Activated CD8-positive, alpha-beta memory T cell treated with anti-CD3 and anti-CD28 coated beads for 1 hour (primary cell): Measurements from ENCODE around the gene EHMT2.
"Not testable (repeated sequence)": the region's sequence is repeated elsewhere in the genome, so short reads cannot be mapped to it uniquely, and the experiment has no call there.

Source experiments
- DNase-seq, 2 donors: peaks; one replicate each; pipeline ENCODE4 v3.0.0-alpha.2; 2020; ENCODE audit warnings: low read depth in 1 of 2; ENCODE audit errors: extremely low read depth in 1 of 2

Gene EHMT2

DNA sequence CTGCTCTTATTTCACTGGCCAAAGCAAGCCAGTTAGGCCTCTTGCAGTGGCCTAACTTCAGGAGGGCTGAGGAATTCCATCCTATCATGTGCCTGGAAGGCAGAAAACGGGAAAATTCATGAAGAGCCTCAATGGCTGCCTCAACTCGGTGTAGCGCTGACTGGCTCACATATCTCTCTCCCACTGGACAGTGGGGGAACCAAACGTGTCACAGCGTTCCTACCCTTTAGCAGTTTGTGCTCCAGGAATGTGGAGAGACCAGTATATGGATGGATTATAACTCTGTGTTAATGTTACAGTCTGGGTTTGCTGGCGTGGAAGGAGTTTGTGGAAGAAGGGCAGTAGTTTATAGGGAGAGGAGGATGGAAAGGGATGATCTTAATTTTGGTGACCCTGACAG lies 18.3 kb upstream of the EHMT2 start:
- DNase-seq = no peak

DNA sequence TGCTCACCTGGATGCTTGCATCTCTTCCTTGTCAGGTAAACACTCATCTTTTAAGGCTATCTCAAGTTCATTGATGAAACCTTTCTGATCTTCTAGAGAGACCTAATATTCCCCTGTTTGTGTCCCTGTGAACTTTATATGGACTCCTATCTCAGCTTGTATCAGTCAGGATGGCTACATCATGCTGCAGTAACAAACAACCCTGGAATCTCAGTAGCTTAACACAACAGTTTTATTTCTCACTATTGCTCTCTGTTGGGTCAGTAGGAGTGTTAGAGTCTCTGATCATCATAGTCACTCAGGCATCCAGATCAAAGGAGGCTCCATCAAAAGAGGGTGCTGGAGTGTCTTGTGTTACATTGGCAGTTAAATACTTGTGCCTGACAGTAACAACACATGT lies 17.9 kb upstream of the EHMT2 start:
- DNase-seq = no peak

DNA sequence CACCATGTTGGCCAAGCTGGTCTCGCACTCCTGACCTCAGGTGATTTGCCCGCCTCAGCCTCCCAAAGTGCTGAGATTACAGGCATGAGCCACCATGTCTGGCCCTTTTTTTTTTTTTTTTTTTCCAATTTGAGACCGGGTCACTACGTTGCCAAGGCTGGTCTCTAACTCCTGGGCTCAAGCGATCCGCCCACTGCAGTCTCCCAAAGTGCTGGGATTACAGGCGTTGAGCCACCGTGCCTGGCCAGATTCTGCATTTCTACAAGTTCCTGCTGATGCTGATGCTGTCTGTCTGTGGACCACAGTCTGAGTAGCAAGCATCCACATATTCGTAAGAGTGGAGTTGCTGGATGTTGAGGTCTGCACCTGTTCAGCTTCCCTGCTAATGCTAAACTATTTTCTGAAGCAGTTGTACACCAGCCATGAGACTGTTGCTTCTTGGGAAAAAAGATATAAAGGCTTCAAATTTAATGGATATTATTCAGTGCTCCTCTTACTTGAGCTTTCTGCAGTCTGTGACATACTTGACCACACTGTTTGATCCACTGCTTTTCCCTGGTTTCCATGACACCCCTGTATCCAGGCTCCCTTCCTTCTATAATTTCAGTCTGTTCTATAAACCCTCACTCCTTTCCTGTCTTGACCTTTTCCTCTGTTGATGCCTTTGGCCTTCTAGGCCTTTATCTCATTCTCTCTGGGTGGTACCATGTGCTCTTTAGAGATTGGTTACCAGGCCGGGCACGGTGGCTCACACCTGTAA lies 14.5 kb upstream of the EHMT2 start:
- no peak for DNase-seq

DNA sequence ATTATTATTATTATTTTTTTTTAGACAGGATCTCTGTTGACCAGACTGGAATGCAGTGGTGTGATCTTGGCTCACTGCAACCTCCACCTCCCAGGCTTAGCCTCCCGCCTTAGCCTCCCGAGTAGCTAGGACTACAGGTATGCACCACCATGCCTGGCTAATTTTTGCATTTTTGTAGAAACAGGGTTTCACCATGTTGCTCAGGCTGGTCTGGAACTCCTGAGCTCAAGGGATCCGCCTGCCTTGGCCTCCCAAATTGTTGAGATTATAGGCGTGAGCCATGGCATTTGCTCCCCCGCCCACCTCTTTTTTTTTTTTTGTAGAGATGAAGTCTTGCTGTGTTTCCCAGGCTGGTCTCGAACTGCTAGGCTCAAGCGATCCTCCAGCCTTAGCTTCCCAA lies 11.8 kb upstream of the EHMT2 start:
- not testable (repeated sequence) for DNase-seq

DNA sequence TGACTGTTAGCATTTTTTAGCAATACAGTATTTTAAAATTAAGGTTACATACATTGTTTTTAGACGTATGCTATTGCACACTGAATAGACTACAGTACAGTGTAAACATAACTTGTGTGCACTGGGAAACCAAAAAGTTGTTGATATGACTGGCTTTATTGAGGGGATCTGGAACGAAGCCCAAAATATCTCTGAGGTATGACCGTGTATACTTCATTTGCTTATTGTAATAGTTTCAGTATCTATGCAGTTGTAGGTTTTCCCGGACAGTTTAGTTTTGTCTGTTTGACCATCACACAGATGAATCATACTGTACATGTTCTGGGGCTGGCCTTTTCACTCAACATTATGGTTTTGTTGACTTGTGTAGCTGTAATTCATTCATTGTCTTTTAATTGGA lies 11.3 kb upstream of the EHMT2 start:
- DNase-seq = no peak

DNA sequence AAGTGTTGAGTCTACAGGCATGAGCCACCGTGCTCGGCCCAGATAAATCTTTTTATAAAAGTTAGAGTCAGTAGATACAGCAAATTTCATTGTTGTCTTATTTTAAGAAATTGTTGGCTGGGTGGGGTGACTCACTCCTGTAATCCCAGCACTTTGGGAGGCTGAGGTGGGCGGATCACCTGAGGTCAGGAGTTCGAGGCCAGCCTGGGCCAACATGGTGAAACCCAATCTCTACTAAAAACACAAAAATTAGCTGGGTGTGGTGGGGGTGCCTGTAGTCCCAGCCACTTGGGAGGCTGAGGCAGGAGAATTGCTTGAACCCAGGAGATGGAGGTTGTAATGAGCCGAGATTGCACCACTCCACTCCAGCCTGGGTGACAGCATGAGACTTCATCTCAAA lies 10.8 kb upstream of the EHMT2 start:
- not testable (repeated sequence) for DNase-seq

DNA sequence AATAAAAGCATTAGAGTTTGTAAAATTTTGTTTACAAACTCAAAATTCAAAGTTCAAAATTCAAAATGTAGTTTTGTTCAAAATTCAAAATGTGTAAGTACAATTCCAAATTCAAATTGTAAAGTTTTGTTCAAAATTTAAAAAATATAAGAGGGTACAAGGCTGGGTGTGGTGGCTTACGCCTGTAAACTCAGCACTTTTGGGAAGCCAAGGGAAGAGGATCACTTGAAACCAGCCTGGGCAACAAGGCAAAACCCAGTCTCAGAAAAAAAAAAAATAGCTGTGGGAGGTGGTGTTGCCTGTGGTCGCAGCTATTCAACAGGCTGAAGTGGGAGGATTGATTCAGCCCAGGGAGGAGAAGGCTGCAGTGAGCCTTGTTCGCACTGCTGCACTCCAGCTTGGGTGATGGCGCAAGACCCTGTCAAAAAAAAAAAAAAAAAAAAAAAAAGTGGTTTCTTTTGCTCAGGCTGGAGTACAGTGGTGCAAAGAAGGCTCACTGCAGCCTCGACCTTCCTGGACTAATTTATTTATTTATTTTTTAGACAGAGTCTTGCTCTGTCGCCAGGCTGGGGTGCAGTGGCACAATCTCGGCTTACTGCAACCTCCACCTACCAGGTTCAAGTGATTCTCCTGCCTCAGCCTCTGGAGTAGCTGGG lies 9.8 kb upstream of the EHMT2 start:
- no peak for DNase-seq

DNA sequence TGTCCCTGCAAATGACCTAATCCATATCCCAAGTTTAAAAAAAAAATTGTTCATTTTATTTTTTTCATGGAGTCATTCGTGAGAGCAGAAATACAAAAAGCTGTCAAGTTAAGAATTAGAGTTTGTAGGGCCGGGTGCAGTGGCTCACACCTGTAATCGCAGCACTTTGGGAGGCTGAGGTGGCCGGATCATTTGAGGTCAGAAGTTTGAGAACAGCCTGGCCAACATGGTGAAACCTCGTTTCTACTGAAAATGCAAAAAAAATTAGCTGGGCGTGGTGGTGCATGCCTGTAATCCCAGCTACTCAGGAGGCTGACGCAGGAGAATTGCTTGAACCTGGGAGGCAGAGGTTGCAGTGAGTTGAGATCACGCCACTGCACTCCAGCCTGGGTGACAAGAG lies 9.2 kb upstream of the EHMT2 start:
- DNase-seq = not testable (repeated sequence)

DNA sequence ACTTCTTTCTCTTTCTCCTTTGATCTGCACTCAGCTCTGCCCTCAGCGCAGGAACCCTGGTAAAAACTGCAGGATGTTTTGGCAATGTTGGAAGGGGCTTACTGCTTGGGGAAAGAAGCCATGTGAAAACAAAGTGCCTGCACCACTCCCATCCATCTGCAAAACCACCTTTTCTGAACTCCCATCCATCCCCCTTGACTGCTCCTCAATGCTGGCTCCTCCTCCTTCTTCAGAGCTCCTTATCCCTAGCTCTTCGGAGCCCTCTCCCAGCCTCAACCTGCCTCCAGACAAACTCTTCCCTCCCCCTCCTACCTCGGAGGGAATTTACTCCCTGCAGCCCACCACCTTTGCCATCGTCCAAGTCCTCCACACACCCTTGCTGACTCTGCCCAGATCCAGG lies 8.6 kb upstream of the EHMT2 start:
- no peak for DNase-seq

DNA sequence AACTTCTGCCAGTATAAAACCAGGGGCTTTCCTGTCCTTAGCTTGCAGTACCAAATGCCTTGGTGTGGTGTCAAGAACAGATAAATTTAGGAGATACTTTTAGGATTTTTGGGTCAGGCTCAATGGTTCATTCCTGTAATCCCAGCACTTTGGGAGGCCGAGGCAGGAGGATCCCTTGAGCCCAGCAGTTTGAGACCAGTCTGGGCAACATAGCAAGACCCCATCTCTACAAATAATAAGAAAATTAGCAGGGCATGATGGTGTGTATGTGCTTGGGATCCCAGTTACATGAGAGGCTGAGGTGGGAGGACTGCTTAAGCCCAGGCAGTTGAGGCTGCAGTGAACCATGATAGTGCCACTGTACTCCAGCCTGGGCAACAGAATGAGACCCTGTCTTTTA lies 7.5 kb upstream of the EHMT2 start:
- no peak for DNase-seq

DNA sequence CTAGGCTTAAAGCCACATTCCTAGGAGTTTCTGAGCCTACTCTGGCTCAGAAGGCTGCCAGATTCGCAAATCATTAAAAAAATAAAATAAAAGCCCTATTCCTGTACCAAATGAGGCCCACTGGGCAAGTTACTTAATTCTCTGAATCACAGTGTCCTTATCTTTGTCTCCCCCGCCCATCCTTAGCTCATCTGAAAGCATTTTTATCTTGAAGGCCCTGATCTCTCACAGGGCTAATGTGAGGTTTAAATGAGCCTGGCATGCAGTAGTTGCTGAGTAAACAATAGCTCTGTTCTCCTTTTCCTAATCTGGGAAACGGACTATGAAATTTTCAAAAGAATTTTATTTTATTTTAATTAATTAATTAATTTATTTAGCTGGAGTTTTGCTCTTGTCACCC lies 6.5 kb upstream of the EHMT2 start:
- no peak for DNase-seq

DNA sequence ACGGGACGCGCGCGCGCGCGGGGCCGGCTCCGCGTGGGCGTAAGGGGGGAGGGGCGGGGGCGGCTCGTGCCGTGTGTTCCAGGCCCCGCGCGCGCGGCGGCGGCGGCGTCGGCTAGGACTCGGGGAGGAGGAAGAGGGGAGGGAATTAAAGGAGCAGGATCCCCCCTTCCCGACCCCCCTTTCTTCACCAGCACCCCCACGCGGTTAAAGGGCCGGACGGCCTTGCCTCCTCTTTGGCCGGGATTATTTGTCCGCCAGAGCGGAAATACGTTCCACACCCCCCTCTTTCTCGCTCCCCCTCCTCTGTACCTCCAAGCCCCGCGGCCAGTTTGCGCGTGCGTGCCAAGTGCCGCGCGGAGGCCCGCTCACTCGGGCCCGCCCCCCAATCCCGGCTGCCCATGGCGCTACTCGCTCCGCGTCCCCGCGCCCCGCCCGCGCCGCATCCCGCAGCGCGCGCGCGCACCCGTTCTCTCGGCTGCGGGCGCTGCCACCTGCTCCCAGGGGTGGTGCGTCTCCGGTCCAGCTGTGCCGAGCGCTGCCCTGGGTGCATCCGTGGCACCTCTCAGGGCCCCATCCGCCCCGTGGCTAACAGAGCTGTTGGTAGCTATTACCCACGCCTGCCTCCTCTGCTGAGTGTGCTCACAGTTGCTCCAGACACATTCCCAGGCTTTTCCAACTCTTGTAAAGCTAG lies 4.6 kb upstream of the EHMT2 start, which contains the start of gene ZBTB12:
TSS of gene ZBTB12 (minus strand) at position 134 of the 691 bp plus-strand sequence. CDS start 781 bp downstream, outside the sequence.
- DNase-seq = peak; percentile 55 to 76

DNA sequence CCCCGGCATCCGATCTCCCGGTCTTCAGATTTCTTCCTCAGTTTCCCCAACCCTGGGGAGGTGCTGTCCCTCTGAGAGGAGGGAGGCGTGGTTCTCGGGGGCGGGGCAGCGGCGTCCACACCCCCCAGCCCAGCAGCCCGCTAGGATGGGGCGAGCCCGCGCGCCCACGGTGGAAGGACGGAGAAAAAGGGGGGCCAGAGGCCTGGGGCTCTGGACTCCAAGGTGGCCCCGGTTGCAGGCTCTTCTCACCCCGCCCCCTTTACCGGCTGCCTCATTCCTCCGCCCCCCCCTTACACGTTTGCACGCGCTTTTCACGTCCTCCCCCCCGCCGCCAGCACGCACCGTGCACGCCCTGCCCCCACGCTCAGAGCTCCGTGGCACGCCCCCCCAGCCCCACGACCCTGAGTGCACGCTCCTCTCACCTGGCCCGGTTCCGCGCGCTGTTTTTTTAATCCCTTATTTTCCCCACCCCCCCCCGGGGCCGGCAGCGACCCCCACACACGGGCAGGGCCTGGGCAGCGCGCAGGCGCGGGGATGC lies 4.0 kb upstream of the EHMT2 start:
- peak; percentile 32 to 48 for DNase-seq

DNA sequence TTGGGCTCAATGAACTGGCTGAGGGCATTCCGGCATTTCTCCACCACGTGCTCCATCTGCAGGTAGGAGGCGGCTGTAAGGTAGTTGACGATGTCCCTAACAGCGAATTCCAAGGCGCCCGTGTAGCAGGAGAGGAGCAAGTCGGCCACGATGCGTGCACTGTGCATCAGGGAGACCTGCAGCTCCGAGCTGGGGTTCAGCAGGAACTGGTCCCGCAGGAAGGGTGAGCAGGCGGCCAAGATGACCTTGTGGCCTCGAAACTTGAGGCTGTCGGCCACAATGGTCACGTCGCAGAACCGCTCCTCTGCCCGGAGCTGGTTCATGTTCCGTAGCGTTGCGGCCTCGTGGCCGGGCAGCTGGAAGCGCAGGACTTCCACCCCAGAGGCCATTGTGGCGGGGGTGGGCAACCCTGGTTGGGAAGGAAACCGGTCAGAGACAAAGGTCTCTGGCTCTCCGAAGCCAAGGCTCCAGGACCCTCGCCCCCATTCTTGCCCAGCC lies 3.5 kb upstream of the EHMT2 start:
- no peak for DNase-seq

DNA sequence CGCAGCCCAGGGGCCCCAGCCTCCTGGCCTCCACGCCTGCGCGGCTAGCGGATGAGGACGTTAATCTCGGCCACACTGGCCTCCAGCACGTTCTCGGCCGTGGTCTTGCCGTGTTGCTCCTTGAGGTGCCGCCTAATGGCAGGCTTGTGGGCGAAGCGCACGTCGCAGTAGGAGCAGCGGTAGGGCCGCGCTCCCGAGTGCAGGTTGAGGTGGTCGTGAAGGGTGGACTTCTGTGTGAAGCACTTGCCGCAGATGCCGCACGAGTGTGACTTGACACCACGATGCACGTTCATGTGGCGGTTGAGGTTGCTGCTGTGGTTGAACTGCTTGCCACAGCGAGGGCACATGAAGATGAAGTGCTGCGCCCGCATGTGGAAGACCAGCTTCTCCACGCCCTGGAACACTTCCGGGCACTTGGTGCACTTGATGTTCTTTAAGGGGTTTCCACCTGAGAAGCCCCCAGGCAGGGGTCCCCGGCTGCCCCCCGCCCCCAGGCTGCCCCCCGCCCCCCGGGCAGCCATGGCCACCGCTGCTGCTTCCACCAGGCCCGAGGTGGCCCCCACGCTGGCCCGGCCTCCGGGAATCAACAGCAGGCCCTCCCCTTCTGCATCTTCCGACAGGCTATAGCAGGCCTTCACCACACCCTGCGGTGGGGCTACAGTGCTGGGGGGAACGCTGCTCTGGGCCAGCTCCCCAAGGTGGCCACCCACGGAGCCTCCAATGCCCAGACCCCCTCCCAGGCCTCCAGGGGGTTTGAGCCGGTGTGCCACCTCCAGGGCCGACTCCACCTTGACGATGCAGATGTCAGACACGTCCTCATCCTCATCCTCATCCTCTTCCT lies 2.6 kb upstream of the EHMT2 start:
- DNase-seq = no peak

DNA sequence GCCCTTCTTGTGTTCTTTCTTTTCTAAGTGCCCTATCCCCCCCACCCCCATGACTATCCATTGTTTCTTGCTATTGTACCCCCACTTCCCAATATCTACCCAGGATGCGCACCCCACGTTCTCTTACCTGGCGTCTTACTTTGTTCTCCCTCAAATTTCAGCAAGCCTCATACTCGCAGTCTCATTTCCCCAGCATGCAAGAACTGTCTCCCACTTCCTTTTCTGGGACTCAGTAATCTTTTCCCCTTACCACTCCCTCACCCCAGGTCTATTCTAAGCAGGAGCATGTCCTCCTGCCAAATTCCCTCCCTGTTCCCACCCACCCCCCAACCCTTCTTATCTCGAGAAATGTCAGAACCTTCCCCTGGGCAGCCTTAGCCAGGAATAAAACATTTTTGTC lies 1.7 kb upstream of the EHMT2 start:
- DNase-seq = no peak

DNA sequence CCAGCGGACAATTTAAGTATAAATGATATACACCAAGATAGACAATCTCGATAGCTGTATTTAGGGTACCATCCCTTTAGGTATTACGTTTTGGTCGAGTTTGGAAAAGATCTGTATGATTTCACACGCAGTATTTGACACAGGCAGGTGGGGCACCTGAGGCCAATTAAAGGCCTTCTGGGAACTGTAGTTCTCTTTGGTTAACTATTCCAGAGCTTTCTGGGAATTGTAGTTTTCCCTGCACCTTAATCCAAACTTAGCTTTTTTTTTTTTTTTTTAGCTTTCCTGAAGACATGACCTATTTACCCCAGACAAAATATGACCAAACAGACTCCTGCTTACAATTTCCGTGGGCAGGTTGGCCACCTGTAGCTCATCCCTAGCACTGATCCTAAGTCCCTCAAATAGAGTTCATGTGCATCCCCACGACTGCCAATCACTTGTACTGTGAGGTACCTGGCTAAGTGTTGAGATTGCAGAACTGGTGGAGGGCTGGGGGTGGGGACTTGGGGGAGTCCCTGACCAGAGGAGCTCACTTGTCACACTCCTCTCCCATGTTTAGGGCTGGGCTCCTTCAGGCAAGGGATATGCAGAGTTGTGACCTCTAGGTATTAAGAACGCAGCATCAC lies 999 bp upstream of the EHMT2 start:
- no peak for DNase-seq

DNA sequence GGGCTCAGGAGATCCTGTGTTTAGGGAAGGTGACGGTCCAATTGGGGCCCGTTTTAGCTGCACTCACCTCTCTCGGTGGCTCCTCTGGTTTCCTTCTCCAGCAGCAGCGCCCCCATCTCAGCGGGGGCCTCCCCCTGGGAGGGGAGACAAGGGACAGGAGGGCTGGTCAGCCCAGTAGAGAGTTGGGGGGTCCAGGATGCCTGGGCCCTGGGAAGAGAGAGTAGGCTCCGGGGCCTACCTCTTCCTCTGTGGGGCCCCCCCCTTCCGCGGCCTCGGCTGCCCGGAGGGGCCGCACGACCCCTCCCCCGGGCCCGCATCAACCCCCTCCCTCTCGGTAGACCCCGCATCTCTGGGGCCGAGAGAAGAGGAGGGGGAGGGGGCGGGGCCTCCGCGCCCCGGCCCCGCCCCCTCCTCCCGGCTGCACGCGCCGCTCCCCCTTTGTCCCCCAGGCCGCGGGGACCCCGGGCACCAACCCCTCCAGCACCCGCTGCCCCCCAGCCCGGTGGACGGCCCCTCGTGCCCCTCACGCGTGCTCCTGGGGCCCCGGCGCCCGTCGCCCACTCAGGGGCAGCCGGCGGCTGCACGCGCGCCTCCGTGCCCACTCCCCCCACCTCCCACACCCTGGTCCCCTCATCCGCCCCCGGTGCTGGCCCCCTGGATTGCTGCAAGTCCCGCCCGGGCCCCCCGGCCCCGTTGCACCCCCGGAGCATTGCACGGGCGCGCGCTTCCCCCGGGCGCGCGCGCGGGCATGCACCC lies 464 bp downstream of the EHMT2 start:
- no peak for DNase-seq

DNA sequence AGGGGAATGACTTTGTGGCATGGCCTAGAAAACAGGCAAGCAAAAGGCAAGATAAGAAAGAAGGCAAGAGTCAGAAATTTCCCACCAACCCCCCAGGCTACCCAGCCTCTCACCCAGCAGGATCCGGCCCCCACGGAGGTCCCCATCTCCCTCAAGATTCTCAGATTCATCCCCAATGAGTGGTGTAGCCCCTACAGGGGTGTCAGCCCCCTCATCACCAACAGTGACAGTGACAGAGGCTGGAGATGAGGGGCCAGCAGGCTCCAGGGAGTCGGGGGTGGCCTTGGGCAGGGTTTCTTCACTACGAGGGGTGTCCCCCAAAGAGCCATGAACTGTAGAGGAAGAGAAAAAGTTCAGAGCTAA lies 1.0 kb downstream of the EHMT2 start:
- no peak for DNase-seq

DNA sequence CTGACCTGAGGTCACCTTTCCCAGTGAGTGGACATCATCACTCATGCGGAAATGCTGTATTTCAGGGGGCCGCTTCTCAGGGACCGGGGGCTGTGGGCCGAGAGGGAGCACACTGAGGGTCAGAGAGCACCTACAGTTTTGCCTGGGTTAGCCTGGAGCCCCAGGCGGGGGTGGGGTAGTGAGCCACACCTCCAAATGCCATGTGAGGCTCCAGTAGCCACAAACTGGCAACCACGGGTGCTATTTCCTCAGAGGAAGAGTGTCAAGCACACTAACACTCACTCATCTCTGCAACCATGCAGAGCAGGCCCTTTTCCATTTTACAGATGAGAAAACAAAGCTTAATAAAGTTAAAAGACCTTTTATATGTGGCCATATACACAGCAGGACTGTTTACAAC lies 4.7 kb downstream of the EHMT2 start:
- DNase-seq = no peak
